ENCODE data around the gene RASSF5.

RASSF5 gene

GRCh38 chr1:206587904-206588303, 80.6 kb downstream of the RASSF5 start:
- no peak overlapping the region for H3K4me3 ChIP-seq (ENCODE audit: control insufficient read depth, low read depth, low read length)
- TF ChIP-seq CTCF (IDR thresholded peaks at IDR 0.05; ENCODE audit: control insufficient read depth, insufficient read depth, low read depth, low read length, missing control alignments) = no peak
- DNase-seq (ENCODE audit: low read depth) = no peak

DNA sequence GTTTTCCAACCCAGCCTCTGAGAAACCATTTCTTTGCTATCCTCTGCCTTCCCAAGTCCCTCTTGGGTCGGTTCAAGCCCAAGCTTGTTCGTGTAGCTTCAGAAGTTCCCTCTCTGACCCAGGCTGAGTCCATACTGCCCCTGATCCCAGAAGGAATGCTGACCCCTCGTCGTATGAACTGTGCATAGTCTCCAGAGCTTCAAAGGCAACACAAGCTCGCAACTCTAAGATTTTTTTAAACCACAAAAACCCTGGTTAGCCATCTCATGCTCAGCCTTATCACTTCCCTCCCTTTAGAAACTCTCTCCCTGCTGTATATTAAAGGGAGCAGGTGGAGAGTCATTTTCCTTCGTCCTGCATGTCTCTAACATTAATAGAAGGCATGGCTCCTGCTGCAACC, 81.2 kb downstream of the RASSF5 start:
- DNase-seq (ENCODE audit: low read depth) = no peak
- no peak for TF ChIP-seq CTCF (IDR thresholded peaks at IDR 0.05; ENCODE audit: control insufficient read depth, insufficient read depth, low read depth, low read length, missing control alignments)
- no peak overlapping the region for H3K4me3 ChIP-seq (ENCODE audit: control insufficient read depth, low read depth, low read length)

DNA sequence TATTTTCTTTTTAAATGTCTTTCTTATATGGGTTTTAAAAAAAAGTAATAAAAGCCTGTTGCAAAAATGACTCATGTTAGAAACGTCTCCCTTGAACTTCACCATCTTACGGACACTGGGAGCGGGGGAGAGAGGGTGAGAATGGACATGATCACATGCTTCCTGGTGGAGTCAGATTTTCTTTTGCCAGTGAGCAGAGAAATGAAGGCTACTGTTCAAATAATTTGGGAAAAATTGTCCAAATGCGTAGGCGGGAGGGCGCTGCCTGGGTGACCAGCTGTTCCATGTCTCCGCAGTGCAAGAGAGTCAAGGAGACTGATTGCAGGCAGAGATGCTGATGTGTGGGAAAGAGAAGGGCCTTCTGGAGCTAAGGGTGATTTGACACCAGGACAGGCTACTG, 81.9 kb downstream of the RASSF5 start:
- peak; percentile 92 for DNase-seq (ENCODE audit: low read depth)
- no peak for TF ChIP-seq CTCF (IDR thresholded peaks at IDR 0.05; ENCODE audit: control insufficient read depth, insufficient read depth, low read depth, low read length, missing control alignments)
- H3K4me3 ChIP-seq (ENCODE audit: control insufficient read depth, low read depth, low read length) = no peak overlapping the region

- H3K4me3 ChIP-seq (ENCODE audit: control insufficient read depth, low read depth, low read length) = no peak overlapping the region
- TF ChIP-seq CTCF (IDR thresholded peaks at IDR 0.05; ENCODE audit: control insufficient read depth, insufficient read depth, low read depth, low read length, missing control alignments) = peak; percentile 27
- DNase-seq (ENCODE audit: low read depth) = no peak
These were observed 82.9 kb downstream of the RASSF5 start for GRCh38 chr1:206590025-206590758.

- DNase-seq (ENCODE audit: low read depth) = no peak
- H3K4me3 ChIP-seq (ENCODE audit: control insufficient read depth, low read depth, low read length) = no peak overlapping the region
- TF ChIP-seq CTCF (IDR thresholded peaks at IDR 0.05; ENCODE audit: control insufficient read depth, insufficient read depth, low read depth, low read length, missing control alignments) = no peak
These were observed 83.9 kb downstream of the RASSF5 start for GRCh38 chr1:206591226-206591625.

- no peak for TF ChIP-seq CTCF (IDR thresholded peaks at IDR 0.05; ENCODE audit: control insufficient read depth, insufficient read depth, low read depth, low read length, missing control alignments)
- no peak for DNase-seq (ENCODE audit: low read depth)
- no peak overlapping the region for H3K4me3 ChIP-seq (ENCODE audit: control insufficient read depth, low read depth, low read length)
These were observed 84.4 kb downstream of the RASSF5 start for GRCh38 chr1:206591696-206592095.
